Mesendoderm (in vitro differentiated cells): ENCODE measurements around the gene EXPH5.

ENCODE experiments used
- DNase-seq: peaks from one replicate; pipeline ENCODE4 v3.0.0; 2013
- H2AK5ac ChIP-seq: 2 replicates; pipeline ENCODE4 v1.6.1; 2013; ENCODE audit warnings: low read length, inconsistent platforms
- H2BK120ac ChIP-seq: 2 replicates; pipeline ENCODE4 v1.6.1; 2013; ENCODE audit warnings: low read depth, mild to moderate bottlenecking, low read length, moderate library complexity, mixed read lengths
- H2BK15ac ChIP-seq: replicated peaks from 2 replicates; pipeline ENCODE4 v1.6.1; 2013; ENCODE audit warnings: low read depth, mild to moderate bottlenecking, moderate library complexity
- H2BK5ac ChIP-seq: 2 replicates; pipeline ENCODE4 v1.6.1; 2013; ENCODE audit warnings: low read length, inconsistent platforms
- H3K18ac ChIP-seq: 2 replicates; pipeline ENCODE4 v1.6.1; 2013; ENCODE audit warnings: mild to moderate bottlenecking, low read length, mixed read lengths
- H3K23ac ChIP-seq: one replicate; pipeline ENCODE4 v1.6.1; 2013; ENCODE audit warnings: low read length
- H3K27ac ChIP-seq: 2 replicates; pipeline ENCODE4 v1.5.1; 2013; ENCODE audit warnings: low read depth, mild to moderate bottlenecking, inconsistent platforms, low read length, moderate library complexity
- H3K27me3 ChIP-seq: 2 replicates; pipeline ENCODE4 v1.6.1; 2013; ENCODE audit warnings: low read length, control low read depth, mild to moderate bottlenecking, inconsistent platforms; ENCODE audit not compliant: insufficient read depth, poor library complexity
- H3K36me3 ChIP-seq: 2 replicates; pipeline ENCODE4 v1.6.1; 2013; ENCODE audit warnings: low read length, inconsistent platforms; ENCODE audit not compliant: control insufficient read depth, insufficient read depth
- H3K4ac ChIP-seq: one replicate; pipeline ENCODE4 v1.6.1; 2013; ENCODE audit warnings: low read depth, mild to moderate bottlenecking, low read length, moderate library complexity
- H3K4me1 ChIP-seq: 2 replicates; pipeline ENCODE4 v1.6.1; 2013; ENCODE audit warnings: low read depth, low read length, inconsistent platforms; ENCODE audit not compliant: control insufficient read depth
- H3K4me2 ChIP-seq: 2 replicates; pipeline ENCODE4 v1.6.1; 2013; ENCODE audit warnings: low read length
- H3K4me3 ChIP-seq: 2 replicates; pipeline ENCODE4 v1.5.1; 2013; ENCODE audit warnings: mild to moderate bottlenecking, low read length
- H3K56ac ChIP-seq: one replicate; pipeline ENCODE4 v1.6.1; 2013; ENCODE audit warnings: low read length
- H3K79me1 ChIP-seq: 2 replicates; pipeline ENCODE4 v1.6.1; 2013; ENCODE audit warnings: low read length, inconsistent platforms
- H3K79me2 ChIP-seq: 2 replicates; pipeline ENCODE4 v1.6.1; 2013; ENCODE audit warnings: mild to moderate bottlenecking, low read length; ENCODE audit not compliant: control insufficient read depth, insufficient read depth
- H3K9ac ChIP-seq: 2 replicates; pipeline ENCODE4 v1.6.1; 2013; ENCODE audit warnings: low read length, inconsistent platforms
- H4K5ac ChIP-seq: one replicate; pipeline ENCODE4 v1.6.1; 2013; ENCODE audit warnings: low read length
- H4K8ac ChIP-seq: one replicate; pipeline ENCODE4 v1.6.1; 2013; ENCODE audit warnings: low read depth, mild to moderate bottlenecking, control low read depth, low read length, moderate library complexity
- WGBS: extraction: QIAGEN DNeasy Blood & Tissue Kit; methylation state at CpG from one replicate; pipeline ENCODE4 v1.1.7; 2013; ENCODE audit warnings: low lambda C conversion rate, missing lambda C conversion rate; ENCODE audit not compliant: insufficient coverage; ENCODE audit errors: extremely low coverage; 5-methylcytosine and 5-hydroxymethylcytosine counted together

The EXPH5 gene

GRCh38 chr11:108508653-108509593, 84.6 kb downstream of the EXPH5 start:
- Histone ChIP-seq H3K27ac (no peak overlapping the region), H3K9ac (no peak overlapping the region), H3K4me2 (no peak overlapping the region), H3K36me3 (no peaks in the 10 kb centered on the region), H3K27me3 (no peaks in the 10 kb centered on the region), H3K4ac (no peak overlapping the region), H3K79me1 (no peaks in the 10 kb centered on the region), H3K56ac (no peak overlapping the region), H2AK5ac (no peak overlapping the region), H3K18ac (no peak overlapping the region), H2BK15ac (no peak overlapping the region), H4K8ac (no peak overlapping the region), H3K4me1 (no peaks in the 10 kb centered on the region), H3K79me2 (no peaks in the 10 kb centered on the region), H4K5ac (no peak overlapping the region), H2BK120ac (no peak overlapping the region), H3K4me3 (no peak overlapping the region), H2BK5ac (no peak overlapping the region), H3K23ac (no peak overlapping the region)
- no CpG with 5 or more reads among the region's 3 CpGs for WGBS
- DNase-seq: no peak

- no peak overlapping the region for H3K27ac ChIP-seq
- no peak overlapping the region for H3K9ac ChIP-seq
- H3K79me1 ChIP-seq: no peaks in the 10 kb centered on the region
- no peak overlapping the region for H3K23ac ChIP-seq
- no peak overlapping the region for H2BK120ac ChIP-seq
- H3K4me1 ChIP-seq: peaks cover 4% of the 10 kb centered on the region
- H3K27me3 ChIP-seq: no peaks in the 10 kb centered on the region
- no peak overlapping the region for H4K5ac ChIP-seq
- no peak overlapping the region for H3K4me2 ChIP-seq
- H2AK5ac ChIP-seq: no peak overlapping the region
- no peaks in the 10 kb centered on the region for H3K36me3 ChIP-seq
- H3K18ac ChIP-seq: no peak overlapping the region
- no peak overlapping the region for H2BK5ac ChIP-seq
- no peak overlapping the region for H3K56ac ChIP-seq
- no CpG with 5 or more reads among the region's 5 CpGs for WGBS
- H3K4ac ChIP-seq: no peak overlapping the region
- H2BK15ac ChIP-seq: no peak overlapping the region
- no peaks in the 10 kb centered on the region for H3K79me2 ChIP-seq
- H3K4me3 ChIP-seq: no peak overlapping the region
- DNase-seq: no peak
- no peak overlapping the region for H4K8ac ChIP-seq
Measured at GRCh38 chr11:108501396-108501795, 92.2 kb downstream of the EXPH5 start.

- peaks cover 4% of the 10 kb centered on the region for H3K4me1 ChIP-seq
- H3K4ac ChIP-seq: no peak overlapping the region
- WGBS: no CpG with 5 or more reads among the region's 2 CpGs
- H3K4me3 ChIP-seq: no peak overlapping the region
- H3K9ac ChIP-seq: no peak overlapping the region
- H3K79me1 ChIP-seq: no peaks in the 10 kb centered on the region
- no peak overlapping the region for H2AK5ac ChIP-seq
- no peak overlapping the region for H4K5ac ChIP-seq
- no peak overlapping the region for H4K8ac ChIP-seq
- no peak overlapping the region for H3K4me2 ChIP-seq
- H3K27ac ChIP-seq: no peak overlapping the region
- H3K36me3 ChIP-seq: no peaks in the 10 kb centered on the region
- H2BK120ac ChIP-seq: no peak overlapping the region
- no peak overlapping the region for H2BK15ac ChIP-seq
- H3K79me2 ChIP-seq: no peaks in the 10 kb centered on the region
- H3K23ac ChIP-seq: no peak overlapping the region
- H3K56ac ChIP-seq: no peak overlapping the region
- no peaks in the 10 kb centered on the region for H3K27me3 ChIP-seq
- H2BK5ac ChIP-seq: no peak overlapping the region
- DNase-seq: peak; percentile 16
- no peak overlapping the region for H3K18ac ChIP-seq
Measured at GRCh38 chr11:108500721-108501120, 92.8 kb downstream of the EXPH5 start.

- DNase-seq: no peak
- H3K56ac ChIP-seq: no peak overlapping the region
- no peak overlapping the region for H4K8ac ChIP-seq
- no peaks in the 10 kb centered on the region for H3K79me1 ChIP-seq
- H2BK5ac ChIP-seq: no peak overlapping the region
- WGBS: no CpG with 5 or more reads among the region's 4 CpGs
- H2BK15ac ChIP-seq: no peak overlapping the region
- H3K79me2 ChIP-seq: no peaks in the 10 kb centered on the region
- H3K4ac ChIP-seq: no peak overlapping the region
- no peak overlapping the region for H3K27ac ChIP-seq
- H3K4me3 ChIP-seq: no peak overlapping the region
- H3K4me2 ChIP-seq: no peak overlapping the region
- H2AK5ac ChIP-seq: no peak overlapping the region
- H3K18ac ChIP-seq: no peak overlapping the region
- peaks cover 4% of the 10 kb centered on the region for H3K4me1 ChIP-seq
- H4K5ac ChIP-seq: no peak overlapping the region
- H3K36me3 ChIP-seq: no peaks in the 10 kb centered on the region
- no peak overlapping the region for H2BK120ac ChIP-seq
- no peak overlapping the region for H3K23ac ChIP-seq
- H3K9ac ChIP-seq: no peak overlapping the region
- H3K27me3 ChIP-seq: no peaks in the 10 kb centered on the region
Measured at GRCh38 chr11:108500169-108500568, 93.4 kb downstream of the EXPH5 start.

GRCh38 chr11:108498816-108499408, 94.7 kb downstream of the EXPH5 start:
- Histone ChIP-seq H3K23ac (no peak overlapping the region), H3K79me1 (no peaks in the 10 kb centered on the region), H3K9ac (peak overlapping the region; percentile 84), H3K4ac (no peak overlapping the region), H3K27me3 (no peaks in the 10 kb centered on the region), H4K5ac (no peak overlapping the region), H2BK5ac (no peak overlapping the region), H3K27ac (no peak overlapping the region), H2BK120ac (no peak overlapping the region), H3K36me3 (no peaks in the 10 kb centered on the region), H3K79me2 (no peaks in the 10 kb centered on the region), H3K18ac (no peak overlapping the region), H3K56ac (peak overlapping the region; percentile 92), H3K4me2 (peak overlapping the region; percentile 83), H2BK15ac (no peak overlapping the region), H3K4me3 (no peak overlapping the region), H4K8ac (no peak overlapping the region), H2AK5ac (no peak overlapping the region), H3K4me1 (peaks cover 4% of the 10 kb centered on the region)
- no CpG with 5 or more reads among the region's 29 CpGs for WGBS
- peak; percentile 11 for DNase-seq
